ENCODE measurements around the gene CIAO1. TPM values are rescaled to one million over a fixed set of nuclear protein-coding genes. Genes with fewer than 3 reads are reported as not detected.

The CIAO1 gene
- total RNA-seq, 1 experiment from 2014 or later = 82.8 TPM

- 0 out of 2 replicates have a peak, but pooled peaks have one; percentile 32 for TF ChIP-seq NFE2L1 (CRISPR knock-in tag; IDR thresholded peaks at IDR 0.05)
Observed at GRCh38 chr2:96320728-96321622, 55.0 kb downstream of the CIAO1 start (continued).

Other genes with a start within 250 kb of the CIAO1 start
- gene GPAT2, start 231.3 kb upstream of the CIAO1 start, total RNA-seq (2021) = 0.20 to 0.66 TPM (median 0.55 TPM) in 3 replicates
- gene ADRA2B, start 149.7 kb upstream of the CIAO1 start, total RNA-seq (2021) = 4.7 to 6.3 TPM (median 5.8 TPM) in 3 replicates
- 0.69 to 1.4 TPM (median 0.79 TPM) in 3 replicates for gene ASTL, start 127.7 kb upstream of the CIAO1 start, total RNA-seq (2021)
- gene DUSP2, start 120.8 kb upstream of the CIAO1 start, total RNA-seq (2021) = 4.7 to 6.8 TPM (median 5.8 TPM) in 3 replicates
- gene STARD7, start 57.4 kb upstream of the CIAO1 start, total RNA-seq (2021) = 199 to 217 TPM (median 201 TPM) in 3 replicates
- 22.9 to 25.6 TPM (median 24.7 TPM) in 3 replicates for gene TMEM127, start 228 bp upstream of the CIAO1 start, total RNA-seq (2021)
- gene SNRNP200, start 39.3 kb downstream of the CIAO1 start, total RNA-seq (2021) = 194 to 226 TPM (median 201 TPM) in 3 replicates
- 11.7 to 17.3 TPM (median 13.7 TPM) in 3 replicates for gene ITPRIPL1, start 59.1 kb downstream of the CIAO1 start, total RNA-seq (2021)
- gene NCAPH, start 69.5 kb downstream of the CIAO1 start, total RNA-seq (2021) = 46.7 to 51.9 TPM (median 48.1 TPM) in 3 replicates
- gene NEURL3, start 239.1 kb downstream of the CIAO1 start, total RNA-seq (2021) = not detected in 3 replicates

All from WTC11 (cell line).